GM18499 (cell line): ENCODE data around the gene INSC.

ENCODE experiments used
- ATAC-seq: cut with Tn5 transposase; IDR thresholded peaks from one replicate; pipeline ENCODE4 v1.9.1; 2021; ENCODE audit warnings: moderate number of reproducible peaks; ENCODE audit not compliant: insufficient read depth, unreplicated experiment

INSC gene

GRCh38 chr11:15180212-15180792 lies 65.6 kb downstream of the INSC start:
- ATAC-seq = peak; percentile 55

GRCh38 chr11:15182372-15182771 lies 67.6 kb downstream of the INSC start:
- no peak for ATAC-seq

- no peak for ATAC-seq
These were observed 70.3 kb downstream of the INSC start for GRCh38 chr11:15185021-15185420.

- ATAC-seq = no peak
These were observed 71.4 kb downstream of the INSC start for GRCh38 chr11:15186146-15186545.

DNA sequence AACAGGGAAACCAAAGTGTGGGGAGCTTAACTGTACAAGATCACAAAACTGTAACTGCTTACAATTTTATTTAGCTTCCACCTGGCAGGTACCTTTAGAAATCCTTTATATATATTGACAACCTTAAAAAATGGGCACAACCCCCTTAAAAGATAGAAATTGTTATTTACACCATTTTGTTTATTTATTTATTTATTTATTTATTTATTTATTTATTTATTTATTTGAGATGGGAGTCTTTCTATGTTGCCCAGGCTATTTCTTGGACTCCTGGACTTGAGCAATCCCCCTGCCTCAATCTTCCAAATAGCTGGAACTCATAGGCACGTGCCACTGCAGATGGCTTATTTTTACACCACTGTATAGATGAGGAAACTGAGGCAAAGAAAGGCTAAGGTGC lies 74.5 kb downstream of the INSC start:
- ATAC-seq = no peak

GRCh38 chr11:15189641-15190365 lies 75.1 kb downstream of the INSC start:
- no peak for ATAC-seq

GRCh38 chr11:15190611-15191010 lies 75.9 kb downstream of the INSC start:
- ATAC-seq = no peak

GRCh38 chr11:15192005-15192556 lies 77.4 kb downstream of the INSC start:
- ATAC-seq = no peak

DNA sequence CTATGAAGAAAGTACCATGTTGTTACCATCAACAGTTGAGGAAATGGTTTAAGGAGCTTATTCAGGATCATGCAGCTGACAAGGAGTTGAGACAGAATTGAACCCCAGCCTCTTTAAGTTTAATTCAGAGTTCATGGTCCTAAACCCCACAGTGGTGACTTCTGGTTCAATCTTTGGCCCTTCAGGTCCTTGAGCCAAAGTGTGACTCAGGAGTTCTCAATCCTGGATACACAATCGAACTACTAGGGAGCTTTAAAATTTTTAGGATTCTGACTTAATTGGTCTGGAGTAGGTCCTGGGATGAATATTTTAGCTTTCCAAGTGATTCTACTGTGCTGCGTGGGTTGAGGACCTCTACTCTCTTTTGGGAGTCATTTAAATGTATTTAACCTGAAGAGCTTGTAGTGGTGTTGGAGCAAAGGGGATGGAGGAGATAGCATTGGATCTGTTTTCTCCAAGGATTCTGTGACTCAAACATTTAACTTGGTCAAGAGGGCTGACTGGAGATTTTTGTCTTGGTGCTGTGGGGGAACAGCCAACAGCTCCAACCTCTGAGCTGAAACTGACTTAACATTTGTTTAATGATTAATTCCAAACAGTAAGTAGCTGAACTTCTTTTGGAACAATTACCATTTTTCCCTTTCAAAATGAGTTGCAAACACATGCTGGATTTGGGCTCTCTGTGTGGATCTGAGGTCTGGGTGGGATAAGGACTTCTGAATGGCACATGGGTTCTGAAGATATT lies 80.1 kb downstream of the INSC start:
- ATAC-seq = no peak

- ATAC-seq = no peak
These were observed 80.9 kb downstream of the INSC start for GRCh38 chr11:15195454-15196200.

DNA sequence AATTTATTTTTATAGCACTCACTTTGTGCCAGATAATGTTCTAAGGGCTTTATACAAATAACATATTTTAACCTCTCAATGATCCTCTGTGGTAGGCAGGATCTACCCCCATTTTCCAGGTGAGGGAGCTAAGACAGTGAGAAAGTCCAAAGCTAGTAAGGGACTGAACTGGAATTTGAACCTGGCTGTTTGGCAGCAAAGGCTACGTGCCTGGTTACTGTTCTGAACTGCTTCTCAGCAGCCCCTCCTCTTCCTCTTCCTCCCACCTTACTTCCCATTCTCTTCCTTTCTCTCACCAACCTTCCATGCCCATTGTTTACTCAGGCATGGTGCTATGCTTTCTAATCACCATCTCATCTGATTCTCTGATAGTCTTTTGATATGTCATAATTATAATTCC lies 82.0 kb downstream of the INSC start:
- ATAC-seq = no peak

- ATAC-seq = no peak
These were observed 83.0 kb downstream of the INSC start for GRCh38 chr11:15197696-15198095.

DNA sequence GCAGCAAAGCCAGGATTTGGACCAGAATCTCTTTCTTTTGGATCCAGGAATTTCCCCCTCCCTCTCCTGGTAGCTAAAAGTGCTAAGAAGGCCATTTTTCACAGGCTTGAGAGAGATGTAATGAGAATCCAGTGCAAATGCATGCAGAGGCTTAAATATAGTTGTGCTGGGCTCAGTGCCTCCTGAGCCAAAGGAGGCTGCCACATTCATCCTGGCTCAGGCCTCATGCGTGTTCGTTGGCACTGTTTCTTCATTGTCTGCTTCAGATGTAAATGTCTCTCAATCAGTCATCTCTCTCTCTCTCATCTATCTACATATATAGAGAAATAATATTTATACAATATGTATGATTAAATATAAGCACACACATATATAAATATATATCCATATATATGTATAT lies 83.6 kb downstream of the INSC start:
- no peak for ATAC-seq

GRCh38 chr11:15199693-15200092 lies 85.0 kb downstream of the INSC start:
- no peak for ATAC-seq

DNA sequence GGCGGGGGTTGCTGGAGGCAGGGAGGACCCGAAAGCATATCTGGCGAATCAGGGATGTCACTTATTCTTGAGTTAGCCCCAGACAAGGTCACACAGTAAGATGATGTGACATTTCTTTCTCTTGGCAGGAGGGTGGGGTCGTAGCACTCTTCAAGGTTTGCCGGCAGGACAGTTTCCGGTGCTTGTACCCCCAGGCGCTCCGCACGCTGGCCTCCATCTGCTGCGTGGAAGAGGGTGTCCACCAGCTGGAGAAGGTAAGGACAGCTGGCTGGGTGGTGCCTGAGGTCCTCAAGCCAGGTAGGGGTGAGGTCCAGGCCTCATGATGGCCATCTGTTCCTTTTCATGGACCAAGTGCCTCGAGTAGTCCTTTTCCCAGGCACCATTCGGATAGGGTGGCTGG lies 86.0 kb downstream of the INSC start:
- ATAC-seq = no peak

DNA sequence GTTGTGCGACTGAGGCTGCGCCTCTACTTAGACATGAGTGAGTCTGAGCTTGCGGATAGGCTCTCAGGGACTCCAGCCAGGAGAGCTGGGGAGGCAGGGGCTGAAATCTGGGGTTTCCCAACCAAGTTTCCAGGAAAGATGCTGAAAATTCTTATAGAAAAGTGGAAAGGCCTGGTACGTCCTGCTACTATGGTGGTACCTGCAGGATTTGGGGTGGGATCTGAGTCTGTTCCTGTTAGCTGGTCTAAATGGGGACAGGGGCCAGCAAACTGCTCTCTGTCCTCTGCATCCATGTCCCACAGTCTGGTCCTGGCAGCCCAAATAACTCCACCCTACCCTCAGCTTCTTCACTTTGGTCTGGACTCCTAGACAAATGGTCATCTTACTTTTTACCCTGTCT lies 86.9 kb downstream of the INSC start:
- no peak for ATAC-seq

DNA sequence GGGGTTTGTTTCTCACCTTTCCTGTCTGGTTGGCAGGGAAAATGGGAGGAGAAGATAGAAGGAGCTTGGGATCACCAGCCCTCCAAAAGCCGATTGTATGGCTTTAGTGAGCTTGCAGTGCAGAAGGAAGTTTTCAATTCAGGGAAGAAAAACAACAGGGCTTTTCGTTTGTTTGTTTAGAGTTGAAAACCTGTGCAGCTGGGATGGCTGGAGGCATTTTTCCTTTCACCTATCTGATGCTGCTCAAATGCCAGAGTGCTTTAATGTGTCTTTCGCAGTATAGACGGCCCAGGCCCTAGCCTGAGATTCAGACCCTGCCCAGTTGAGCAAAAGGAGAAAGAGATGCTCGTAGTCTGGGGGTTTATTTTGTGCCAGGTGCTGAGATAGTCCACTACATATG lies 87.9 kb downstream of the INSC start:
- no peak for ATAC-seq

- no peak for ATAC-seq
These were observed 90.0 kb downstream of the INSC start for GRCh38 chr11:15204711-15205110.

DNA sequence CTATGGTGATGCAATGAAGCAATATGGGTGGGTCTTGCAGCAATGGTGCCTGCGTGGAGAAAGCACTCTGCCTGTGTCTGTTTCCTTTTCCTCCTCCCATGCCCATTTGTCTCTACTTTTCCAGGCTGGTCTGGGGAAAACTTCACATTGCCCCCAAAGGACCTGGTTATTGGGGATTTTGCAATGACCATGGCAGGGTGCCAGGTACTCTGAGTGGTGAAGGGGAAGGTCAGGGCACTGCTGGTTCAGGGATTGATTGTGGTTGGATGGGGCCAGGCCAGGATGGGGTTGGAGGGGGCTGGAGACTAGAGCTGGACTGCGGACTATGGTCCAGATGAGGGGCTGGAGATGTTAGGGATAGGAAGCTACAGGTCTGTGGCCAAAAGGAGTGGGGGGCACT lies 92.1 kb downstream of the INSC start:
- ATAC-seq = no peak

DNA sequence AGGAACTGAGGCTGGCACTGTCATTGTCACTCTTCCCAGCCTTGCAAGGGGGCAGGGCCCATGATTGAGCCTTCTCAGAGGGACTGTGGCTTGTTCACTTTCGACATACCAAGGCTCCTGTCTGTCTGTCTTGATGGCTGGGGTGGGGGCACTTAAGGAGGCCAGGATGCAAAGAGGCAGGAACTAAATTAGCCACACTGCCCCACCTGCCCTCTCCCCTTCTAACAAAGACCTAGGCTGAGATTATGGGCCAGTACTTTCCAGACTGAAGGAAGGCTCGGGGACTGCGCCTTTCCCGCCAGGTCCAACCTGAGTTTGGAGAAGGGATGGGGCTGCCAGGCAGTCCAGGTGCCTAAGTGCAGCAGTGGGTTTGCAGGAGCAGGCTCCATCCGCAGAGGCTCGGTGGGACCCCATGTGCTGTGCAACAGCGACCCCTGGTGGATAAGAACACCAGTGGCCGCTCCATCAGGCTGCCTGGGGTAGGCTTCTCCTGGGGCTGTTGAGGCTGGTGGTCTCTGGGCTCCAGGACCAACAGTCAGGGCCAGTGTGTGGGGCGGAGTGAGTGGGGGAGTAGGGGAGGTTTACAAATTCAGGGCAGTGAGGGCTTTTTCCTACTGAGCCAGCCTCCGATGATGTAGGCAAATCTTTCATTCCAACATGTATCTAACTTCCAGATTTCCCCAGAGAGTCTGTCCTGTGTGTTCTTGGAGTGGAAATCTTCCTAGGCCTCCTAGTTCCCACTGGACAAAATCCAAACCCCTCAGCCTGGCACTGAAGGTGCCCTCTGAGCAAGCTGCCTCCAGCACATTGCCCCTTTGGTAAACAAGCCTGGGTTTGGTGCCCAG lies 93.9 kb downstream of the INSC start:
- ATAC-seq = peak; percentile 78
